Measurements from ENCODE around the gene CD151.

The CD151 gene

DNA sequence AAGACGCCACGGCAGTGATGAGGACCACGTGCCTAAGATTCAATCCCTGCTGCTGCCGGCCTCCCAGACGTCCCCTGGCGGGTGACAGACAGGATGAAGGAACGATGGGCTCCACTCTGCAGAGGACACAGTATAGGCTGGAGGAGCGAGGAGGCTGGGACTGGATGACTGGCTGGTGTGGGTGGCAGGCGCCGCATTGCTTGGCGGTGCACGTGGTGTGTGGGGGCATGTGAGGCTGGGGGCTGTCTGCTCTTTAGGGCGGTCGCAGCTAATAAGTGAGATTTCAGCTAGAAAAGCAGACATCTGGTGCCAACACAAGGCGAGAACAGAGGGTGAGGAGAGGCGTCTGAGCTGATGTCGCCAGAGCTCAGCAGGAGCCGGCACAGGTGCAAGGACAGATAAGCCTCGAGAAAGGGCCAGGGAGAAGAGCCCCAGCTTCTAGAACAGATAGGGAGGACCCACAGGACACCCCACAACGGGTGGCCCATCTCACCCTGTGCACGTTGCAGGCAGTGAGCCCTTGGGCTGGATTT, 43.1 kb downstream of the CD151 start:
- DNase-seq = no peak

DNA sequence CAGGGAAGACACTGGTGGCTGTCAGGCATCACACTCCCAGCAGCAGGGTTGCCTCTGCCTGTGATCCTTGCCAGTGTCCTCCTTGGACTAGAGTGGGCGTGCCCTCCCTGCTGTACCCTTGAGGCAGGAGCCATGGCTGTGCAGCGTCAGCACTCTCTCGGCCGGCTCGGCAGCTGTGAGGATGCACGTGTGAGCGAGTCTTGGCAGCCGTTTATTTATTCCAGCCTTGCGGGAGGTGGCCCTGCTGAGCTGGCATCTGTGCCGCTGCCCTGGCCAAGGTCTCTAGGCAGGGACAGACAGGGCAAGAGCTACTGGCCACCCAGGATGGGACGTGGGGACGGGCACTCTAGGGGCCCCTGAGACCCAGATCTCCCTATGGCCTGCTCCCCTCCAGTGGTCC, 43.8 kb downstream of the CD151 start:
- DNase-seq = no peak

DNA sequence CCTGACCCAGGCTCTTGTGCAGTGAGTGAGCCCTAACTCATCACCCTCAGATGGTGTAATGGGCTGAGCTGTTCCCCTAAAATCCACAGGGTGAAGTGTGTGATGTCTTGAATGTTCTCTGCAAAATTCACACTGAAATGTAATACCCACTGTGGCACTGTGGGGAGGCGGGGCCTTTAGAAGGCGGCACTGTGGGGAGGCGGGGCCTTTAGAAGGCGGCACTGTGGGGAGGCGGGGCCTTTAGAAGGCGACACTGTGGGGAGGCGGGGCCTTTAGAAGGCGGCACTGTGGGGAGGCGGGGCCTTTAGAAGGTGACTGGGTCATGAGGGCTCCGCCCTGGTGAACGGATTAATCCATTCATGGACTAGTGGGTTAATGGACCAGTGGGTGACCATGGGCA, 44.8 kb downstream of the CD151 start:
- DNase-seq = peak; percentile 44

DNA sequence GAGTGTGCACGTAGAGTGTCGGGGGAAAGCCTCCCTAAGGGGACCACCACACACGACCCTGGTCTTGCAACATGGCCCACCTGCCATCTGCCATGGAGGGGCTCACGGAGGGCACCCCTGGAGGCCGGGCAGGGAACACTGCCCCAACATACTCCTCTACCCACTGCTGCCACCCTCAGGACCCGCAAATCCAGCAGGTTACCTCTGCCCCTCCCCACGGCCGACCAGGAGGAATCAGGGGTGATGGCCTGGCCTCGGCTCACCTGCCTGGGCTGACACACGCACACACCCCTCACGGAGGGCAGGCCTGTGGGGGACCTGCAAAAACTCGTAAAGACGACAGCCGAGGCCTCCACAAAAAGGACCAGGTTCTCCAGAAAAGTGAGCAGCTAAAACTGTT, 47.7 kb downstream of the CD151 start:
- DNase-seq = no peak

DNA sequence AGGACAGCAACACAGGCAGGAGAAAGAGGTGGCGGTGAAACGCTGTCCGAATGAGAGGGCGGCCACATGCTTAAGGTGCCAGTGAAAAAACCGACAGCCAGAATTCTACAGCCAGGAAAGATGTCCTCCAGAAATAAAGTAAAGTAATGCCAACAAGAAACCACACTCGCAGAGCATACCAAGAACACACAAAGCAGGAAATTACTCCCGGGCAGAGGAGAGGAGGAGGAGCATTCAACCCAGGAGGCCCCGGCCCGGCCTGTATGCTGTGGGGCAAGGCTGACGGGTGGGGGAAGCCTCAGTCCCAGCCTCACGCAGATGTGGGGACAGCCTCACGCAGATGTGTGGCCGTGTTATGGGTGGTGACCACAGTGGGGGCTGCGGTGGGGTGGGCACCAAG, 49.8 kb downstream of the CD151 start:
- no peak for DNase-seq

DNA sequence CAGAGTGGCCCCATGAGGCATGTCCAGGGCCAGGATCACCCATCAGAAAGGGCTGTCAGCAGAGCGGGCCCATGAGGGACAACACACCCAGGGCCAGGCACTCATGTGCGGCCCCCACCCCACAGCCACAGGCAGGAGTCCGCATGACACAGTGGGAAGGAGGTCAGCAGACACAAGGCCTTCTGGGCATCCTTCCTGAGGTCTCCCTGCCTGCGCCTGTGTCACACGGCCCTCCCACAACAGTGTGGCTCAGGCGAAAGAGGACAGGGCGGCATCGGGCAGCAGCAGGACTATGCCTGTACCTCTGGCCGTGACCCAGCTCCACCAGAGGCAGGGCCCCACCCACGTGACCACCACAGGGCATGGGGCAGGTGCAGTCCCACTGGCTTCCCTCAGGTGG, 50.8 kb downstream of the CD151 start:
- no peak for DNase-seq

DNA sequence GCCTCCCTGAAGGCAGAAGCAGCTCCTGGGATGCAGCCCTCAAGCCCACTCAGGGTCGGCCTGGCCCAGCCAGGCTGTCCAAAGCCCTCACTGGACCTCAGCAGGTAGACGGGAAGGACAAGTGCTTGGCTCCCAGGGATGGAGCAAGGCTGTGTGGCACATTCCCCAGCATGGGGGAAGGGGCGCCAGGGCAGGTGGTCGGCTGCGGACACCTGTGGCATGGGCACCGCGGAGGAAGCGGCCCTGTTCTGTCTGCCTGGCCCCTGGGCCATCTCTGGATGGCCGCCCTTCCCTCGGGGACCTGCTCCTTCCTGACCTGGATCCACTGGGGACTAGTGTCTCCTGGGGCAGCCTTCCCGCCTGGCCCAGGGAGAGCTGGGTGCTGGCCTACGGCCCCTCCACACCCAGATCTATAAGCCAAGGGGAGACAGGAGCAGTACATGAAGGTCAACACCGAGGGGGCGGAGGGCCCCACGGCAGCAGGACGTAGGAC, 51.9 kb downstream of the CD151 start:
- no peak for DNase-seq

DNA sequence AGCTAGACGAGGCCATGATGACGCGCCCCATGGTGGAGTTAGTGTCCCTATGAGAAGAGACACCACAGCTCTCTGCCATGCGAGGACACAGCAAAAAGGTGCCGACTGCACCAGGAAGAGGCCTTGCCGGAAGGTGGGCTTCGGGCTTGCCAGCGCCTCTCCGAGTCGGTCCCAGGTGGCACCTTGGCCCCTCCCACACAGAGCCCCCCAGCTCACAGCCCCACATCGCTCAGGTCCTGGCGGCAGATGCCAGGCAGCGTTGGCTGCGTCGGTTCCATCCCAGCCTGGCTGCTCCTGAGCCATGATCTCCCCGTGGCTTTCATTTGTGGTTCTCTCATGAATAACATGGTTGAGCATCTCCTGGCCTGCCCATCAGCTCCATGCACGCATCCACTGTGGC, 53.8 kb downstream of the CD151 start:
- DNase-seq = no peak

DNA sequence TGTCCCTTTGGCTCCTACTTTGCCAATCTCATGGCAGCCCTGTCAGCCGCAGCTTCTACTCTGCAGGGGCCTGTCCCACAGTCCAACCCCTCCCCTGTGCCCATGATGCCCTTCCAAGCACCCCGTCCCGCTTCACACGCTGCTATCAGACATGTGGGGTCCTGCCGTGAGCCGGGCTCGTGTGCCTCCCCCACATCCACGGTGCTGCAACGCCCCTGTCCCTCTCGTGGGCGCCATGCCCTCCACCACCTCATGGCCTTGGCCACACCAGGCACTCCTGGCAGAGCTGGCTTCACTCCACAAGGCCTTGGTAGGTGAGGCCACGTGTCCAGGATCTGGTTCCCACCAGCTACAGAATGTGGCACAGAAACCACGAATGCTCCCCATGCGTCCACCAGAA, 54.8 kb downstream of the CD151 start:
- DNase-seq = no peak
